Measurements from ENCODE around the gene MAP3K5.
A peak's percentile ranks its signal among the peaks of the same experiment; 100 is the strongest.
"Not testable (repeated sequence)": the region's sequence is repeated elsewhere in the genome, so short reads cannot be mapped to it uniquely, and the experiment has no call there.

MAP3K5 gene

DNA sequence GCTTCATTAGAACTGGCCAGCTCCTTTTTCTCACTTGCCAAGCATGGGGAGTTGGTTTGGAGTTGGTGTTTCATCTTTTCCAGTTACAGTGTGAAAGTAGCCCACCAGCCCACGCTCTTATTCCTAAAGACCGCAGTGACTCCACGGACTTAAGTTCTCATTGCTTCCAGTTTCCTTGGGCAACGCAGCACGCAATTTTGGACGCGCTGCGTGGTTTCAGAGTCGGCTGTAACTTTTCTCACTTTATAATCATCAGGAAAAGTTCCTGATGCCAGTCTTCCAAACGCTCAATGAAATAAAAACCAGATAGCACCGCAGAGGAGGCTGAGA, 29.7 kb upstream of the MAP3K5 start:
- peak; percentile 46 for DNase-seq (ENCODE audit: low read depth)
- TF ChIP-seq, protein P1, sequence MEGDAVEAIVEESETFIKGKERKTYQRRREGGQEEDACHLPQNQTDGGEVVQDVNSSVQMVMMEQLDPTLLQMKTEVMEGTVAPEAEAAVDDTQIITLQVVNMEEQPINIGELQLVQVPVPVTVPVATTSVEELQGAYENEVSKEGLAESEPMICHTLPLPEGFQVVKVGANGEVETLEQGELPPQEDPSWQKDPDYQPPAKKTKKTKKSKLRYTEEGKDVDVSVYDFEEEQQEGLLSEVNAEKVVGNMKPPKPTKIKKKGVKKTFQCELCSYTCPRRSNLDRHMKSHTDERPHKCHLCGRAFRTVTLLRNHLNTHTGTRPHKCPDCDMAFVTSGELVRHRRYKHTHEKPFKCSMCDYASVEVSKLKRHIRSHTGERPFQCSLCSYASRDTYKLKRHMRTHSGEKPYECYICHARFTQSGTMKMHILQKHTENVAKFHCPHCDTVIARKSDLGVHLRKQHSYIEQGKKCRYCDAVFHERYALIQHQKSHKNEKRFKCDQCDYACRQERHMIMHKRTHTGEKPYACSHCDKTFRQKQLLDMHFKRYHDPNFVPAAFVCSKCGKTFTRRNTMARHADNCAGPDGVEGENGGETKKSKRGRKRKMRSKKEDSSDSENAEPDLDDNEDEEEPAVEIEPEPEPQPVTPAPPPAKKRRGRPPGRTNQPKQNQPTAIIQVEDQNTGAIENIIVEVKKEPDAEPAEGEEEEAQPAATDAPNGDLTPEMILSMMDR (conservative IDR thresholded peaks at IDR 0.05; ENCODE audit: low read length) = no peak
- peak overlapping the region; percentile 79 for H3K4me3 ChIP-seq (ENCODE audit: low read length)

DNA sequence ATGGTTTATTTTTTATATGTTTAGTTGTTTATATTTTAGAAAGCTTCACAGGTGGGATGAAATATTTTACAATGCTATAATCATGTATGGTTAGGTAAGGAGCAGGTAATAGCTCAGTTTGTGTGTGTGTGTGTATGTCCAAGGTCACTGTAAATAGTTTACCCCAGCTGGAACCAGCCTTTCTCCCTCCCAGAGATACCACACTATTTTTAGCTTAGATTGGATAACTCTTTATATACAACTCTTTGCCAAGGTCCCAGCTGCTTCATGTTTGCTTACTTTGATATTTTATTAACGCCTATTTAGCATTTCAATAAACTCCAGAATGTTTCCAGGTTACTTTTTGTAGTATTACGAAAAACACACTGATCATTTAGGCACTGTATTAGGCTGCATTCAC, 28.3 kb upstream of the MAP3K5 start:
- DNase-seq (ENCODE audit: low read depth) = no peak
- H3K4me3 ChIP-seq (ENCODE audit: low read length) = no peak overlapping the region
- TF ChIP-seq, protein P1 (conservative IDR thresholded peaks at IDR 0.05; ENCODE audit: low read length) = no peak

DNA sequence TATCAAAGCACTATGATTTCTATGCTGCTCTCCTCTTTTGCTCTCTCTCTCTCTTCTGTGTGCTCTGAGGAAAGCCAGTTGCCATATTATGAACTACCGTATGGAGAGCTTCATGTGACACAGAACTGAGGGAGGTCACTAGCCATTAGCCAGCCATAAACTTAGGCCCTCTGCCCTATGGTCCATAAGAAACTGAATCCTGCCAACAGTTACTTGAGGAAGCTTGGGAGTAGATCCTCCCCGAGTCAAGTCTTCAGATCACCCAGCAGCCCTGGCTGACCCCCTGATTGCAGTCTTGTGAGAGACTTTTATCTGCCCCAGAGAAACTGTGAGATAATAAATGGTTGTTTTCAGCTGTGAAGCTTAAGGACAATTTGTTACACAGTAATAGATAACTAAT, 24.4 kb upstream of the MAP3K5 start:
- H3K4me3 ChIP-seq (ENCODE audit: low read length) = no peak overlapping the region
- TF ChIP-seq, protein P1 (conservative IDR thresholded peaks at IDR 0.05; ENCODE audit: low read length) = no peak
- DNase-seq (ENCODE audit: low read depth) = no peak

DNA sequence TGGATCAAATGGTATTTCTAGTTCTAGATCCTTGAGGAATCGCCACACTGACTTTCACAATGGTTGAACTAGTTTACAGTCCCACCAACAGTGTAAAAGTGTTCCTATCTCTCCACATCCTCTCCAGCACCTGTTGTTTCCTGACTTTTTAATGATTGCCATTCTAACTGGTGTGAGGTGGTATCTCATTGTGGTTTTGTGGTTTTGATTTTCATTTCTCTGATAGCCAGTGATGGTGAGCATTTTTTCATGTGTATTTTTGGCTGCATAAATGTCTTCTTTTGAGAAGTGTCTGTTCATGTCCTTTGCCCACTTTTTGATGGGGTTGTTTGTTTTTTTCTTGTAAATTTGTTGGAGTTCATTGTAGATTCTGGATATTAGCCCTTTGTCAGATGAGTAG, 23.3 kb upstream of the MAP3K5 start:
- not testable (repeated sequence) for DNase-seq (ENCODE audit: low read depth); H3K4me3 ChIP-seq (ENCODE audit: low read length)

DNA sequence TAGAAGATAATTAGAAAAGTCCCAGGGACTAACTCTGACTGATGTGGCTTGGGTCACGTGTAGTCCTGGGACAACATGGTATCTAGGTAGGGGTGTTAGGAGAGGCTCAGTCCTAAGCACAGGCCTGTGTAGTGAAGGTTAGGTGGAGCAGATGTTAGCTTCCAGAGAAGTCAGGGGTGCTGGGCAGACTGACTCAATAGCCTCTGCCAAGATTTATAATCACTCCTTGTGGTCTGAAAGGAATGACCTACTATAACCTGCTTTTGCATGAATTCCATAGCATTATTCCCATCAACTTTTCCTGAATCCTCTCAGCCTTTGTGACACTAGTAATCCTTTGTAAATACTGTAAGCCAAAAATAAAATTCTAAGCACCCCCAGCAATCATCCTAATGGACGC, 19.9 kb upstream of the MAP3K5 start:
- DNase-seq (ENCODE audit: low read depth) = peak; percentile 23
- no peak overlapping the region for H3K4me3 ChIP-seq (ENCODE audit: low read length)
- TF ChIP-seq, protein P1 (conservative IDR thresholded peaks at IDR 0.05; ENCODE audit: low read length) = no peak

DNA sequence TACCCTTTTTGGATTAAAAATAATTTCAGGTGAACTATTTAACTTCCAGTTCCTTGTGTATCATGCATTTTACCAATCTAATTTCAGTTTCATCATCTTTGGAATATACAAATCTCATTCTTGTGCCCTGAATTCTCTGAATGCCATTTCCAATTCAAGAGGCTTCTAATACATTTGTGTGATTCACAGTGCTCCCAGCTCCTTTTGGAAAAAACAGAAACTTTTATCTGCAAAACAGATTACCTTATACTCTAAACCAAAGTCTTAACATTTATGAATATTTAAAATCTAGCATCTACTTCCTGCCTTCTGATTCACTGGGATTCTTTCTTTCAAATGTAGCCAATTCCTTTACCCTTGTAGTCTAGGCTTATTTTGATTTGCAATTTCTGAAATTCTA, 19.0 kb upstream of the MAP3K5 start:
- peak; percentile 20 for DNase-seq (ENCODE audit: low read depth)
- no peak overlapping the region for H3K4me3 ChIP-seq (ENCODE audit: low read length)
- TF ChIP-seq, protein P1 (conservative IDR thresholded peaks at IDR 0.05; ENCODE audit: low read length) = no peak

DNA sequence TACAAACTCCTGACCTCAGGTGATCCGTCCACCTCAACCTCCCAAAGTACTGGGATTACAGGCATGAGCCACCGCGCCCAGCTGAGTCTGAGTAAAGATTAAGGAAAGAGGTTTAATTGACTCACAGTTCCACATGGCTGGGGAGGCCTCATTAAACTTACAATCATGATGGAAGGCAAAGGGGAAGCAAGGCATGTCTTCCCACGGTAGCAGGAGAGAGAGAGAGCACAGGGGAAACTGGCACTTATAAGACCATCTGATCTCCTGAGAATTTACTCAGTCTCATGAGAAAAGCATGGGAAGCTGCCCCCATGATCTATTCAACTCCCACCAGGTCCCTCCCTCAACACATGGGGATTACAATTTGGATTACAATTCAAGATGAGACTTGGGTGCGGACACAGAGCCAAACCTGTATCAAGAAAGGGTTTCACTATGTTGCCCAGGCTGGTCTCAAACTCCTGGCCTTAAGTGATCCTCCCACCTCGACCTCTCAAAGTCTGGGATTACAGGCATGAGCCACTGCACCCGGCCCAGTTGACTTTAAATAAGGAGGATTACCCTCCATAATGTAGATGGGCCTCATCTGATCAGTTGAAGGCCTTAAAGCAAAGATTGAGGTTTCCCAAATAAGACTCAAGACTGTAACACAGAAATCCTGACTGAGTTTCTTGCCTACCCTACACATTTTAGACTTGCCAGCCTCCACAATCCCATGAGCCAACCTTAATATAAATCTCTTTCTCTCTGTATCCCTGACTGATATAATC, 17.0 kb upstream of the MAP3K5 start:
- DNase-seq (ENCODE audit: low read depth) = no peak
- H3K4me3 ChIP-seq (ENCODE audit: low read length) = no peak overlapping the region
- TF ChIP-seq, protein P1 (conservative IDR thresholded peaks at IDR 0.05; ENCODE audit: low read length) = no peak
